Mesenteric fat pad (tissue), 1 donor: ENCODE measurements around the gene CFAP61. TPM values are rescaled to one million over a fixed set of nuclear protein-coding genes. Genes with fewer than 3 reads are reported as not detected.

Experiments
- DNase-seq: peaks from one replicate; pipeline ENCODE4 v3.0.0-alpha.2; 2020; ENCODE audit warnings: low spot score
- total RNA-seq: library from RNA; stranded (reverse); fragmentation: NEBNext Ultra II Directional; extraction: Animal tissue kit (Norgen Biotek cat#: 25700); gene quantifications from one replicate; pipeline ENCODE4 v1.2.1, GENCODE V29; 2021
- donor health status: DM: yes; HTN: yes; CAD: no.

CFAP61 gene
- total RNA-seq, 1 donor from 2014 or later: 0.61 TPM

DNA sequence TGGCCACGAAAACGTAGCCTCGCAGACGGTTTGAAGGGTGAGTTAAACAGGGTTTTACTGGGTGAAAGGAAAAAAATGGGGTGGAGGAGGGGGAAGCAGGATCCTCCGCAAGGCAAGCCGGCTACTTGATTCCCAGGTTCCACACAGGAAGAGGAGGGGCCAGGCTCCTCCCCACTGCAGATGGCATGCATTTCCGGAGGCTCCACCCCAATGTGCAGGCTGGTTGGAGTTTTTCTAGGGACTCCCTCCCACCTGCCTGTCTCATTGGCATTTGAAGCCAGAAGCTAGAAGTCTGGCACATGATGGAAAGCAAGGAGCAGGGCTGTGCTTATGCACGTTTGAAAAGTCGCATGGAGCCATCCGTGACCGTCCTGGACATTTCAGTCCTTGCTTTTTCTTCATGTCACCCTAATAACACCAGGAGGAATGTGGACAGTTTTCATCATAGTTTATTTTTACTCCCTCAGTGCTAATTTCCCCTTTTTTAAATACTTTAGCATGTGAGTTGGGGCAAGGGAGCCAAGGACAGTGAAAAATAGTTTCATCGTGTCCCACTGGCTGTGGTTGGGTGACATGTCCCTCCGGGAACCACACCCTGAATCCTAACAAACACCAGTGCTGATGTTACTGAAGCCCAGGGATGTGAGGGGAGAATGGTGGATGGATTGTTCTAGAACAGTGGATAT is 215.5 kb downstream of the CFAP61 start:
- DNase-seq: no peak

DNA sequence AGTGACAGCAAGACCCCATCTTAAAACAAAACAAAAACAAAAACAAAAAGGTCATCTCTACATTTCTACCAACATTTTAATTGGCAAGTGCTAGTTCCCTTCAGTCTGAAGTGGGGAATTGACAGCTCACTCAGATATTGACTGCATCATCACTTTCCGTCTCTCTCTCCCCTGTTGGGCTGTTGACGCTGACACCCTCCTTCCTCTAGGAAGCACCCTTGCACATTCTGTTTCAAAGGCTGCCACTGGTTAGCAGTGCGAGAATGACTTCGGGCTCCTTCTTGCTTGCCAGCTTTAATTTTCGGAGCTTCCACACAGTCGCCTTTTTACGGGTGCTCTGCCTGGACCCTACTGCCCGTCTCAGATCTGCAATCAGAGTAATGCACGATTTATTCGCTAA is 218.9 kb downstream of the CFAP61 start:
- DNase-seq: no peak

DNA sequence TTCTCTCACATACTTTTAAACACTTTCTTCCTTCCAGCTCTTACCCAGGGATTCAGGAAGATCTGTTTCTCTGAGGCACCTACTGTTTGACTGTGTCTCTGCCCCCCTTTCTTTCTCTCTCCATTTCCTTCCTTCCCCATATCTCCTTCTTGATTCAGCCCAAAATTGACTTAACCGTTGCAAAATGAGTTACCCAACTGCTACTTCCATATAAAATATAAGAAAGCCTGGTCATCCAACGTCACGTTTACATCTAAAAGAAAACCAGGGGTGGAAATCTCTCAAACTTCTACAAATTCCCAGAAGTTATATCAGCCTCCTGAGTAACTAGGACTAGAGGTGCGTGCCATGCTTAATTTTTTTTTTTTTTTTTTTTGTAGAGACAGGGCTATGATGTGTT is 220.4 kb downstream of the CFAP61 start:
- no peak for DNase-seq

DNA sequence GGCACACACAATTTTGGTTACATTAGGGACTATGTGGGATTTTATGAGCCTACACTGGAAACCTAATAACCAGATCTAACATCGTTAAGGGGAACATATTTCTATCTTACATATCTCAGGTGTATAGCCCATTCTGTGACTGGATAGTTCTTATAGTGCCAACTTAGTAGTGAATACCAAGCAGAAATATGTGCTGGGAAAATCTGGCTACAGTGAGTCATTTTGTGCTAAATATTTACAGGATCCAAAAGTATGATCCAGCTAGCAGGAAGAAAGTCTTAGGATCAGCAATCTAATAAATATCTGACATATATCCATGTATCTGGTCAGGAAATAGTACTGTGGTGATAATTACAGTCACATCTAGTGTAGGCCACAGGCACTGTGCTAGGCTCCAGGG is 221.0 kb downstream of the CFAP61 start:
- no peak for DNase-seq

DNA sequence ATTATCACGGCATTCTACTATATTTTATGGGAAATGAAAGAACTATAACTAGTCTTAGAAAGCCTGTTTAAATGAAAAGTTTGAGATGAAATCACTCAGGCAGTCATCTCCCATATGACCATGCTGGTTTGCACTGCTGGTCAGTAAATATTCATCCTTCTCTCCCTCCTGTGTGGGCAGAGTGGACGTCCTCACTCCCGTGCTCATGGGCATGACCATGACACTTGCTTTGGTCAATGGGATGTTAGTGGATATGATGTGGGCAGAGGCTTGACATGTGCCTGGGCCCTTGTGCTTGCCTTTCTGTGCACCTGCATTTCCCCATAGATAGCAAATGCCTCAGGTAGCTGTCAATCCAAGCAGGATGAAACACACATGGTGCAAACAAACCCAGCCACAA is 222.5 kb downstream of the CFAP61 start:
- DNase-seq: no peak

DNA sequence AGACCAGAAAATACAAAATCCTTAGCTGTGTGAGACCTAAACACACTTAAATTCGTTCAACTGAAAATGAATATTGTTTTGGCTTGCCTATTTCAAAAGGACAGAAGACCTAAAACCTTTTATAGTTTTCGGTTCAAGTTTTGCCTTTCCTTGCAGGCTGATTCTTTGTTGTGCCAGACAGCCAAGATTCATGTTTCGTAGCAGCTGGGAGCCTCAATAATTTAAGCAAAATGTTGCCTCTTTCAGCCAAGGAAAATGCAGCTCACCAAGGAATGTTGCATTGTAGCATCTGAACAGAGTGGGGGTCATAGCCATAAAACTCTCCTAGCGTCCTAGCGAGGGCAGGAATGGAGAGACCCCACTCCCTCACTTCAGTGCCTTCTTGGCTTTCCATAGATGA is 223.3 kb downstream of the CFAP61 start:
- no peak for DNase-seq

DNA sequence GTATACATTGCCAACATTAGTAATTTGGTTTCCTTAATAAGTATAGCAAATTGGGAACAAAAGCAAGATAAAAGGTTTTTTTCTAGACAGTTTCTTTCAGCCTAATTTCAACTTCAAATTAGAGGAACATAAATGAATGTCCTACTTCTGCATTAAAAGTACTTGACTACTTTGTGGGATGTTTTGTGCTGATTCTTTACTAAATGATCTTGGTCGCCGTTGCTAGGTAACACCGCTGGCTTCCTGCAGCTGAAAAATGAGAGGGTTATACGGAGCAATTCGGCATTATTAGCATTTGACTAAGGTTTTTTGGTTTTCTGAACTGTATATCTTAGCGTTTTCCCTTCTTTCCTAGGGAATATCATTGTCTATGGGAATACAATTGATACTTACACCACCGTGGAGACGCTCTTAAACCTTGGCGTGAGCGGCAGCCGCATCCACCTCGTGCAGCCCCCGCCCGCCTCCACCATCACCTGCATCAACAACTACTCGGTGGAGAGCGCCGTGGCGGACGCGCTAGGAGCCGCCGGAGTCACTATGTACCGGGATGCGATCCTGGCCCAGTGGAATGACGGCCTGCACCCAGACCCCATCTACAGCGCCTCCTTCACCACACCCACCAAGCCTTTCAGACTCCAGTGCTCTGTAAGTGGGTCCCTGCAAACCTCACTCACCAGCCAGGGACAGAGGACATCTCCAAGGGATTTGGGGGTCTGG is 224.6 kb downstream of the CFAP61 start:
- no peak for DNase-seq

DNA sequence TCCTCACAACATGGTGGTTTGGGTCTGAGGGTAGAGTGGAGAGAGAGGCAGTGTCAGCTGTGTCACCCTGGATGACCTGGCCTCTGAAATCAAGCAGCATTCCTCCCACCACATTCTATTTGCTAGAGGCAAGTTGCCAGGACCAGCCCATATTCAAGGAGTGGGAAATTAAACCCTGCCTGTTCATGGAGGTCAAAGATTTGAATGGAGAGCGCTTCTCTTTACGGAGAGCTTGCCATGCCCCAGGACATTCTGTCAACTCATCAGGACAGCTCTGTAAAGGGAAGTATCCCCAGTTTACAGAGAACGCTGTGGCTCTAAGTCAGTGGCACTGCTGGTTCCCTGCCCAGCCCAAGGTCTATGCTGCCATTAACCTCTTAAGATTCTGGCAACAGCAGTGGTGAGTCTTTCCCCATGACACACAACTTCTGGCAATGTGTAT is 225.6 kb downstream of the CFAP61 start:
- DNase-seq: no peak

DNA sequence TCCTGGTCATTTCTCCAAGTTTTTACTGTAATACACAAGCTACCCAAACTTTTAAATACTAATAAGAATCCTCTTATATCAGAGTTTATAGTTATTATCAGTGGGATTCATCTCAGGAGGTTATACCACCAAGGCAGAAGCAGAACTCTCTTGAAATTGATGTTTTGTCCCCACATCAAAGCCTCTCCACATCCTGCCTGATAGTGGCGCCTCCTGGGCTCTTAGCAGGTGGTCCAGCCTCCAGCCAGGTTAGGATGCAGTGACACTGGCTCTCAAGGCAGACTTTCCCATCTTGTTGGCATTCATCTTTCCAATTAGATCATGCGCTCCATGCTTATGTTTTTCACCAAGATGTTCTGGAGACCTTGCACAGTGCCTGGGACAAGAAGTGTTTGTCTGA is 233.7 kb downstream of the CFAP61 start:
- no peak for DNase-seq

DNA sequence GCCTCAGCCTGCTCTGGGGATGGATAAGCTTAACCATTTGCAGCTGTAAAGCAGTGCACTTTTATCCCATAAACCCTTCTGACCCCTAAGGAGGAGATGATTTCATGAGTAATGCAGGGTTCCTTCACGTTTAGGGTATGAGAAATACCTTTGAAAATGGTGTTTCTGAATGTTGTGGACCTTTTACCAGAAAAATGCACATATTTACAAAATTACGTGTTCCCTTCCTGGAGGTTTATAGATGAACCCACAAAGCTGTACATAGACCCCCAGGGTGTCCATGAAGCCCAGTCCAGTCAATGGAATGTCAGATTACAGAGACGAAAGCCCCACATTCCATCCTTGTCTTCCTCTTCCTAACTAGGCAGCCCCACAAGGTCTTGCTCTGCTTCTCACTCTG is 237.0 kb downstream of the CFAP61 start:
- no peak for DNase-seq

DNA sequence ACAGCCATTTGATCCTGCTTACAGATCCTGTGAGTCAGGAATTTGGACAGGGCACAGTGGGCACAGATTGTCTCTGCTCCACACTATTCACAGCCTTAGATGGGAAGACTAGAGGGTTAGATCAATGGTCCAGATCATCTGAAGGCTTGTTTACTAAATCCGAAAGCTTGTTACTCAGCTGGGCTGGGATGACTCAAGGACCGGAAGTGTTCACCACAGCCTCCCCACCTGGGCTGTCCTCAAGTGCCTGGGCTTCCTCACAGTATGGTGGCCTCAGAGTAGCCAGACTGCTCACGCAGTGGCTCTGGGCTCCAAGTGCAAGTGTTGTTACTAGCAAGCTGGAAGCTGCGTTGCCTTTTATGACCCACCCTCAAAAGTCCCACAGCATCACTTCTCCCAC is 240.1 kb downstream of the CFAP61 start:
- no peak for DNase-seq

DNA sequence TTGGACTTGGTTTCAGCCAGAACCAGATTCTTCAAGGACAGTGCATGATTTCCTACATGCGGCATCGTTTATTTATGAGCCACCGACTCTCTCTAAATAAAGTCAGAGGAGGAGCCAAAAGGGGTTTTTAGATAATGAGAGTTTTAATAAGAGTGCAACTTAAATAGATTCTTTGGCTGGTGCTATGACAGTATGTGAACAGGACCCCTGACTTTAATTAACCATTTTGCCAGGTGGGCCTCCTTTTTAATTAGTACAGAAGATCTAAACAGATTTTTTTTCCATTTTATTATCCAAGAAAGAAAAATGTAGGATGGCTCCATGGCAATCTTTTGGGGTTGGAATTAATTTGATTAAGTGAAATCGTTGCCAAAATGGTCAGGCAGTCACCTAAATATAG is 240.8 kb downstream of the CFAP61 start:
- DNase-seq: no peak

DNA sequence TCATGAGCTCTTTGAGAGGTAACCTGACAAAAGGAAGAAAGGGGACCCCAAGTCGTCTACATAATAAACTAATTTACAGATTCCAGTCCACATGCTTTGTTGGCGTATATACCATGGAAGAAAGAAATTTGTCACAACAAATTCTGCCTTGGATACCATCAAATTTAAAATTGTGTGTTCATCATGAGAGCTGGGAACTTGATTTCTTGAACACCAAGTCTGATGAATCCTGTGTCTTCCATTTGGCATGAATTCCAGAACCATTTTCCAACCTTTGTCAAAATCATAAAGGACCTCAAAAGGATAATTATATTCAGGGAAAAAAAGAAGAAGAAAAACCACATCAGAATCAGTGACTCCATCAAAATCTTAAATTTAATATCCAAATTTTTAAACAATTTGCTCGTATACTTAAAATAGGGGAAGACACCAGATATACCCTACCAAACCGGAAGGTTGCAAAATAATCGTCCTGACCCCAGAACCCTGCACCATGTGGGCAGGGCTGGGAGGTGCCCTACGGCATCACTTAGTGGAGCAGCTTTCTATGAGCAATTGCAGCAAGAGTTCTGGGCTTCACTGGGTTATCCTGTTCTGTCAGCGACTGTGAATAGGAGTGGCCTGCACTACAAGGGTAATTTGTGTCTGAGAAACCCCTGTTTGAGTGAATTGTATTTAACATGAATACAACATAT is 241.5 kb downstream of the CFAP61 start:
- DNase-seq: no peak

DNA sequence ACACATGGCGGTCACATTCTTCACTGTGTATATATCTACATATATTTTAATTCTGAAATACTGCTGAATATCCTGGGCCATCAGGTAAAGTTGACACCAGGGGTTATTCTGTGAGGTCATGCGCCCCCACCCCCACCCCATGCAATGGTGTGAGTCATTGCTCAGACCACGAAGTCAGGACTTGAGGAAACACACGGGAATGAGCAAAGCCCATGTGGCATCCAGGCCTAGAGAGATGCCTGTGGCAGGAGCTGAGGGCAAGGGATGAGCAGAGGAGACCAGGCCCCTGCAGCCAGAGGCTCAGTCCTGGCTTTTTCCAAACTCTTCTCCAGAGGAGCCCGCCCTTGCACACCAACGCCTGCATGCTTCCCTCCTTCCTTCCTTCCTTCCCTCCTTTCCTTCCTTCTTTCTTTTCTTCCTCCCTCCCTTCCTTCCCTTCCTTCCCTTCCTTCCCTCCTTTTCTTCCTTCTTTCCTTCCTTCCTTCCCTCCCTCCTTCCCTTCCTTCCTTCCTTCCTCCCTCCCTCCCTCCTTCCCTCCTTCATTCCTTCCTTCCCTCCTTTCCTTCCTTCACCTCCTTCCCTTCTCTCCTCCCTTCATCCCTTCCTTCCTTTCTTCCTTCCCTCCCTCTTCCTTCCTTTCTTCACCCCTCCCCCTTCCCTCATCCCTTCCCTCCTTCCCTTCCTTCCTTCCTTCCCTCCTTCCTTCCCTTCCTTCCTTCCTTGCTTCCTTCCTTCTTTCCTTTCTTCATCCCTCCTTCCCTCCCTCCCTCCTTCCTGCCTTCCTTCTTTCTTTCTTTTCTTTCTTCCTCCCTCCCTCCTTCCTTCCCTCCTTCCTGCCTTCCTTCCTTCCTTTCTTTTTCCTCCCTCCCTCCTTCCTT is 243.5 kb downstream of the CFAP61 start:
- DNase-seq: no peak

DNA sequence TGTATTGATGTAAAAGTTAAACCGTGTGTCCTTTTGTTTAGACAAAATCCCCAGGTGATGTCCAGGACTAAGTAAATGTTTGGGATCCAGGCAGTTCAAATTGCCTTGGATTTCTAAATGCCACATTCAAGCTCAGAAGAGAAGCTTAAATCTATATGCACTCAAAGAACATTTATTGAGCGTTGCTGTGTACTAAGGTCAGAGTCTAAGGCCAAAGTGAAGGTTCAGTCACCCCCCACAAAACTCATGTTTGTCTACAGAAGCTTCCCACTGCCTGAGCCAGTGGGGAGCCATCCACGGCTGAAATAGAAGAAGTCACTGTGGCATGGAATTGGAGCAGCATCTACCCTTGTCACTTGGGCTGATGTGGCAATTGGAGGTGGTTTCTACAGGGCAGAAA is 244.8 kb downstream of the CFAP61 start:
- no peak for DNase-seq

DNA sequence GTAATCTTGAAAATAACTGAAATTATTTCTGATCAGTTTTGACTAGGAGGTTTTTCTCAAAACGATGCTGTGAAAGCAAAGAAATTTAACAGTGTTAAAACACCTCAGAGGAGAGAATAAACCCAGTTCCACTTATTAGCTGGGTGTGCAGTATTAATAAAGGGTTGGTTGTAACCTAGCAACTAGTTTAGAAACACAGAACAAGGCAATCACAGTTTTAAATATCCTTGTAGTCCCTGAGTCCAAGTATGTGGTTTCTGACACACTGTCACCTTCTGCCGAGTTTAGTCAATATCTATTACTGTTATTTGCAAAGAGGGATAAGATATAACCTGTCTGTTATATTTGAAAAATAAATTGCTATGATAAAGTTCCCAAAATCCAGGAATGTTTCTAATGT is 245.4 kb downstream of the CFAP61 start:
- DNase-seq: no peak

DNA sequence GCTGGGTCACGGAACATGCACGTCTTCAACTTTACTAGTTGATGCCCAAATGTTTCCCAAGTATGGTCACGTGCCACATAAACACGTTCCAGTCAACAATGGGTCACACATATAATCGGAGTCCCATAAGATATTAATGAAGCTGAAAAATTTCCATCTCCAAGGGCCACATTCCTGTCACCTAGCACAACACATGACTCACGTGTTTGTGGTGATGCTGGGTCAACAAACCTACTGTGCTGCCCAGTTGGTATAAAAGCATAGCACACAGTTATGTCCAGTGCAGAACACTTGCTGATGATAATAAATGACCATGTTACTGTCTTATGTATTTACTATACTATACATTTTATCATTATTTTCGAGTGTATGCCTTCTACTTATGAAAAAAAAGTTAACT is 247.6 kb downstream of the CFAP61 start:
- DNase-seq: no peak

DNA sequence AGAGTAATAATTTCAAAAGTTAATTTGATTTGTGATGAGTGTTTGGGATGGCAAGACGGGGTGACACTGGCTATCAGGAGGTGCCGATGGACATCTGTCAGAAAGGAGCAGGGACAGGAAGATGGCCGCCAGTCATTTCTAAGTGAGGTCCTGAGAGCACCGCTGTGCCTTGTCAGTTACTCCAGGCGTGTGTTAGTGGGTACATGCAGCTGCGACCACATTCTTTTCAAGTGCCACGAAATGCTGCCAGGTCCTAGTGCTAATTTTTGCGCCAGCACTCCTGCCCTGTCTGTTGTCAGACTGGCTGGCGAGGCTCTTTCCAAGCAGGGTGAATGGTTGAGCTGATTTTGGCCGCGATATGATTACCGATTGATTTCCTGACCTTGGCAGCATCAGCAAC is 251.0 kb downstream of the CFAP61 start:
- no peak for DNase-seq

DNA sequence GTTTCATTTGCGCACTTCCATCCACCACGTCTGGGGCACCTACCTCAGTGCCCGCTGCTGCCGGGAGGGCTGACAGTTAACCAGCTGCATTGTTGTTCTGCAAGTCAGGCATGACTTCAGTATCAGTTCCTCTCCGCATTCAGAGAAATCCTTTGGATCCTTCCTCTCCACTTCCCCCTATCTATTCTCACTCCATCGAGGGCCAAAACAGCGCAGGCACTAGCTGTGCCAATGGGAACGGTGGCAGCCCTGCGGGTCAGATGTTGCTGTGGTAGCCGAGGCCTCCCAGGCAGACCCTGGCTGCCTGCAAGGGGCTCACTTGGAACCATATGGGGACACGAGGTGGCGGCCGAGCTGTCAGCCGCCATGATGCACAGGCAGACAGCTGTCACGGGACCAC is 251.4 kb downstream of the CFAP61 start:
- DNase-seq: no peak

DNA sequence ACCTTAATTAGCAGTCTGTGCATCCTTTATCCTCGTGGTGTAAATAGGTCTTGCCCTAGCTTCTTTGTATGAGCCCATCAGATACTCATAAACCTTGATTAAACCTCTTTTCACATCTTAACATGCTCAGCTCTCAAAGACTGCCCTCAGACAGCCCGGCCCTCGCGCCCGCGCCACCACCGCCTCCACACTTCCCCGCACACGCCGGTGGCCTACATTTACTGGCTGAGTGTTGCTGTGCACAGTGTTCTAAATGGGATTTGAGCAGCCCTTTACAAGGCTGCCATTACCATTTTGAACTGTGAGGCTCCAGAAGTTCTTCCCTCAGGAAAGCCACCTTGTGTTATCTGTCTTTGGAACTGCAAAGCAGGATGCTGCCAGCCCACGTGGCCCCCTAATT is 252.6 kb downstream of the CFAP61 start:
- DNase-seq: no peak

DNA sequence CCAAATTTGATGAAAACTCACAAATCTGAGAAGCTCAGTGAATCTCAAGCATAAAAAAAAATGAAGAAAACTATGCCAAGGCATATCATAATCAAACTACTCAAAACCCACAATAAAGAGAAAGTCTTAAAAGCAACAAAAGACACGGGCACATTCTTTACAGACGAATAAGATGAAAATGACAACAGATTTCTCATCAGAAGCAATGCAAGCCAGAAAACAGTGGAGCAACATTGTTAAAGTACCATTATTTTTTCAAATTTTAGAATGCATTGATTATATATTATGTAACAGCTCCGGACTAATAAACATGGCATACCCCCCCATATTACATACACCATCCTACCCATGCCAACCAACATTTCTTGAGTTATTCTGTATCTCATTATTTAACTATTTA is 260.2 kb downstream of the CFAP61 start:
- DNase-seq: no peak

DNA sequence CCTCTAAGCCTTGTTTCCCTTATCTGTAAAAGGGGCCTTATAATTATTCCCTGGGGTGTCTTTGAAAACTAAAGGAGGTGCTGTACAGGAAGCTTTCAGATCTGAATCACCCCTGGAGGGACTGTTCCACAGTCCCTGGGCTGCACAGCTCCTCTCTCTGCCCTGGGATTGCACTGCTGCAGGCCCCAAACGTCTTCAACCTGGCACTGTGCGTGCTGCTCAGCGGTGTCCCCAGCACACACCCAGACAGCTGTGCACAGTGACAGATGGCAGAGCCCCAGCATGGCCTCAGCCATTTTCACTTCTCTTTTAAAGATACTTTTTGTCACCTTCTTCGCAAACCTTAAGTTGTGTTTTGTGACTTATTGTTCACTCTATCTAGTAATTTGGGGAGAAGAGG is 264.9 kb downstream of the CFAP61 start:
- DNase-seq: no peak
